ENCODE data around the gene FAM237B.

FAM237B gene

GRCh38 chr7:90274161-90274560 lies 46.9 kb downstream of the FAM237B start:
- Histone ChIP-seq H2AFZ (ENCODE audit: low read length) (no peak overlapping the region), H3F3A (ENCODE audit: low read depth) (no peaks in the 10 kb centered on the region), H3K27me3 (ENCODE audit: insufficient read depth, low read length, poor library complexity, severe bottlenecking) (no peaks in the 10 kb centered on the region), H3K4me3 (ENCODE audit: low read length, poor library complexity, severe bottlenecking) (no peak overlapping the region), H4K20me1 (ENCODE audit: insufficient read depth, low read length, poor library complexity, severe bottlenecking) (no peaks in the 10 kb centered on the region), H3K9ac (ENCODE audit: low read depth, low read length, poor library complexity, severe bottlenecking) (no peak overlapping the region), H3K36me3 (ENCODE audit: insufficient read depth, low read length) (no peaks in the 10 kb centered on the region), H3K9me2 (replicated peaks; ENCODE audit: low read depth, low read length) (0 out of 2 replicates have a peak, but pooled peaks cover 3% of the 10 kb centered on the region), H3K79me2 (ENCODE audit: insufficient read depth, low read length) (no peaks in the 10 kb centered on the region), H3K9me3 (ENCODE audit: insufficient read depth, low read depth, low read length) (no peaks in the 10 kb centered on the region), H3K4me2 (ENCODE audit: low read depth, low read length, poor library complexity, severe bottlenecking) (no peak overlapping the region), H3K4me1 (ENCODE audit: insufficient read depth, low read length, poor library complexity, severe bottlenecking) (no peaks in the 10 kb centered on the region)
- no peak for TF ChIP-seq EZH2phosphoT487 (IDR thresholded peaks at IDR 0.05; ENCODE audit: borderline replicate concordance)
- no peak for TF ChIP-seq CTCF (conservative IDR thresholded peaks at IDR 0.05; ENCODE audit: low read length)

GRCh38 chr7:90272242-90272641 lies 48.9 kb downstream of the FAM237B start:
- no peaks in the 10 kb centered on the region for H3K4me1 ChIP-seq (ENCODE audit: insufficient read depth, low read length, poor library complexity, severe bottlenecking)
- no peak overlapping the region for H2AFZ ChIP-seq (ENCODE audit: low read length)
- TF ChIP-seq EZH2phosphoT487 (IDR thresholded peaks at IDR 0.05; ENCODE audit: borderline replicate concordance), result no peak
- no peak for TF ChIP-seq CTCF (conservative IDR thresholded peaks at IDR 0.05; ENCODE audit: low read length)
- H3F3A ChIP-seq (ENCODE audit: low read depth), result no peaks in the 10 kb centered on the region
- no peaks in the 10 kb centered on the region for H4K20me1 ChIP-seq (ENCODE audit: insufficient read depth, low read length, poor library complexity, severe bottlenecking)
- H3K9ac ChIP-seq (ENCODE audit: low read depth, low read length, poor library complexity, severe bottlenecking), result no peak overlapping the region
- no peaks in the 10 kb centered on the region for H3K9me3 ChIP-seq (ENCODE audit: insufficient read depth, low read depth, low read length)
- H3K4me3 ChIP-seq (ENCODE audit: low read length, poor library complexity, severe bottlenecking), result no peak overlapping the region
- no peaks in the 10 kb centered on the region for H3K27me3 ChIP-seq (ENCODE audit: insufficient read depth, low read length, poor library complexity, severe bottlenecking)
- H3K79me2 ChIP-seq (ENCODE audit: insufficient read depth, low read length), result no peaks in the 10 kb centered on the region
- no peaks in the 10 kb centered on the region for H3K36me3 ChIP-seq (ENCODE audit: insufficient read depth, low read length)
- H3K9me2 ChIP-seq (replicated peaks; ENCODE audit: low read depth, low read length), result 0 out of 2 replicates have a peak, but pooled peaks cover 3% of the 10 kb centered on the region
- H3K4me2 ChIP-seq (ENCODE audit: low read depth, low read length, poor library complexity, severe bottlenecking), result no peak overlapping the region

- no peaks in the 10 kb centered on the region for H3F3A ChIP-seq (ENCODE audit: low read depth)
- H3K4me1 ChIP-seq (ENCODE audit: insufficient read depth, low read length, poor library complexity, severe bottlenecking), result no peaks in the 10 kb centered on the region
- H4K20me1 ChIP-seq (ENCODE audit: insufficient read depth, low read length, poor library complexity, severe bottlenecking), result no peaks in the 10 kb centered on the region
- H3K27me3 ChIP-seq (ENCODE audit: insufficient read depth, low read length, poor library complexity, severe bottlenecking), result no peaks in the 10 kb centered on the region
- H3K4me2 ChIP-seq (ENCODE audit: low read depth, low read length, poor library complexity, severe bottlenecking), result no peak overlapping the region
- H3K9ac ChIP-seq (ENCODE audit: low read depth, low read length, poor library complexity, severe bottlenecking), result no peak overlapping the region
- H3K4me3 ChIP-seq (ENCODE audit: low read length, poor library complexity, severe bottlenecking), result no peak overlapping the region
- no peaks in the 10 kb centered on the region for H3K9me2 ChIP-seq (replicated peaks; ENCODE audit: low read depth, low read length)
- H3K36me3 ChIP-seq (ENCODE audit: insufficient read depth, low read length), result no peaks in the 10 kb centered on the region
- H3K9me3 ChIP-seq (ENCODE audit: insufficient read depth, low read depth, low read length), result no peaks in the 10 kb centered on the region
- H3K79me2 ChIP-seq (ENCODE audit: insufficient read depth, low read length), result no peaks in the 10 kb centered on the region
- H2AFZ ChIP-seq (ENCODE audit: low read length), result no peak overlapping the region
- TF ChIP-seq EZH2phosphoT487 (IDR thresholded peaks at IDR 0.05; ENCODE audit: borderline replicate concordance) (no peak), CTCF (conservative IDR thresholded peaks at IDR 0.05; ENCODE audit: low read length) (no peak)
Measured at GRCh38 chr7:90271753-90272152, 49.4 kb downstream of the FAM237B start.

Data from Loucy (cell line).